Caco-2 (cell line): ENCODE measurements around the gene SIRPA. TPM values are rescaled to one million over a fixed set of nuclear protein-coding genes. Genes with fewer than 3 reads are reported as not detected.

Experiments used
- BruUV-seq: library from RNA; stranded (reverse); fragments of 400-500 nt; replicated peaks from 2 replicates; lab custom pipeline; 2021; lab: Mats Ljungman, UMichigan
- CTCF ChIA-PET: fragments of 300-600 bp; sonication (Branson Sonifier 250); formaldehyde crosslinking; loops from one replicate; lab custom pipeline; 2022; ENCODE audit warnings: antibody characterized with exemption; lab: Charles Lee
- POLR2A ChIA-PET: fragments of 300-600 bp; sonication (Branson Sonifier 250); formaldehyde crosslinking; loops from one replicate; lab custom pipeline; 2022; ENCODE audit warnings: antibody characterized with exemption; lab: Charles Lee
- DNase-seq, 2 experiments: peaks; one replicate each; pipeline versions ENCODE4 v3.0.0 to v3.0.0-alpha.2; 2020 to 2022
- H3K27me3 ChIP-seq: replicated peaks from 2 replicates; pipeline ENCODE4 v1.6.0; 2011; ENCODE audit warnings: low read length; ENCODE audit not compliant: control insufficient read depth, insufficient read depth
- H3K36me3 ChIP-seq: 2 replicates; pipeline ENCODE4 v1.5.1; 2011; ENCODE audit warnings: low read length; ENCODE audit not compliant: control insufficient read depth, insufficient read depth
- H3K4me1 ChIP-seq: fragments of 250-450 bp; sonication (Bioruptor Pico); 2 replicates; pipeline ENCODE4 v1.5.1; 2020; ENCODE audit warnings: mild to moderate bottlenecking
- H3K4me3 ChIP-seq: 2 replicates; pipeline ENCODE4 v1.5.1; 2011; ENCODE audit warnings: low read depth, mild to moderate bottlenecking, control low read depth, low read length
- H3K9me3 ChIP-seq: fragments of 250-450 bp; sonication (Bioruptor Pico); 2 replicates; pipeline ENCODE4 v1.5.1; 2020; ENCODE audit warnings: mild to moderate bottlenecking, moderate library complexity
- H3K27ac Mint-ChIP-seq: one replicate; pipeline ENCODE4 v1.8.0; 2022; ENCODE audit warnings: mixed read lengths; ENCODE audit not compliant: unreplicated experiment
- H3K27me3 Mint-ChIP-seq: one replicate; pipeline ENCODE4 v1.8.0; 2022; ENCODE audit warnings: mixed read lengths; ENCODE audit not compliant: insufficient read depth, unreplicated experiment
- H3K36me3 Mint-ChIP-seq: one replicate; pipeline ENCODE4 v1.8.0; 2022; ENCODE audit warnings: mild to moderate bottlenecking, mixed read lengths; ENCODE audit not compliant: insufficient read depth, unreplicated experiment
- H3K4me1 Mint-ChIP-seq: one replicate; pipeline ENCODE4 v1.8.0; 2022; ENCODE audit warnings: low read depth, mixed read lengths; ENCODE audit not compliant: unreplicated experiment
- H3K4me3 Mint-ChIP-seq: one replicate; pipeline ENCODE4 v1.8.0; 2022; ENCODE audit warnings: mild to moderate bottlenecking, moderate library complexity, mixed read lengths; ENCODE audit not compliant: unreplicated experiment
- H3K9me3 Mint-ChIP-seq: one replicate; pipeline ENCODE4 v1.8.0; 2022; ENCODE audit warnings: mixed read lengths; ENCODE audit not compliant: unreplicated experiment
- intact Hi-C: fragments of 100-400 bp; cut with micrococcal nuclease; formaldehyde crosslinking; loops from one replicate; pipeline ENCODE4 v1.10.0; 2022; ENCODE audit not compliant: unreplicated experiment
- total RNA-seq: library from RNA; stranded (reverse); gene quantifications from 2 replicates; pipeline ENCODE4 v1.2.3, GENCODE V29; 2022
- TF ChIP-seq, protein P1 (sequence below), 2 experiments: fragments of 200-600 bp in 1 of 2; IDR thresholded peaks; 1 replicate in 1 of 2; 2 replicates in 1 of 2; pipeline versions ENCODE4 v1.5.1 to v1.8.0; 2011 to 2022; ENCODE audit warnings: antibody characterized with exemption in 1 of 2, control low read depth in 1 of 2, inconsistent platforms in 1 of 2, low read depth in 1 of 2, low read length in 1 of 2, mild to moderate bottlenecking in 1 of 2, moderate library complexity in 1 of 2; ENCODE audit not compliant: insufficient read depth in 1 of 2, severe bottlenecking in 1 of 2, unreplicated experiment in 1 of 2

The SIRPA gene
- total RNA-seq, 1 experiment from 2014 or later: 33.3 TPM

DNA sequence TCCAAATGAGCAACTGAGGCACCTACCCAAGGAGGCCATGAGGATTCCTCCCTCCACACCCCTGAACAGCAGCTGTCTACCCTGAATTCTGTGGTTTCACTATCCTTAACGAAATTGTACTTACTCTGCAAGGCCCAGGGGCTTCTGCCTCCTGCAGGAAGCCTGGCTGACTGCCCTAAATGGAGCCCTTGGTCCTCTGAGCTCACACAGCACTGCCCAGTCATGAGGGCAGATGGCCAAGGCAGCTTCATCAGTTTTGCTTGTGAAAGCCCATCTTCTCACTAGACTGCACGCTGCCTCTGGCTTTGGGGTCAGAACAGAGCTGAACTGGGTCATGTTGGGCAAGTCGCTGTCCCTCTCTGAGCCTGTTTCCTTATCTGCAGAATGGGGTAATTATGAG lies 26.4 kb upstream of the SIRPA start:
- no TSS peak for BruUV-seq
- TF ChIP-seq, protein P1, sequence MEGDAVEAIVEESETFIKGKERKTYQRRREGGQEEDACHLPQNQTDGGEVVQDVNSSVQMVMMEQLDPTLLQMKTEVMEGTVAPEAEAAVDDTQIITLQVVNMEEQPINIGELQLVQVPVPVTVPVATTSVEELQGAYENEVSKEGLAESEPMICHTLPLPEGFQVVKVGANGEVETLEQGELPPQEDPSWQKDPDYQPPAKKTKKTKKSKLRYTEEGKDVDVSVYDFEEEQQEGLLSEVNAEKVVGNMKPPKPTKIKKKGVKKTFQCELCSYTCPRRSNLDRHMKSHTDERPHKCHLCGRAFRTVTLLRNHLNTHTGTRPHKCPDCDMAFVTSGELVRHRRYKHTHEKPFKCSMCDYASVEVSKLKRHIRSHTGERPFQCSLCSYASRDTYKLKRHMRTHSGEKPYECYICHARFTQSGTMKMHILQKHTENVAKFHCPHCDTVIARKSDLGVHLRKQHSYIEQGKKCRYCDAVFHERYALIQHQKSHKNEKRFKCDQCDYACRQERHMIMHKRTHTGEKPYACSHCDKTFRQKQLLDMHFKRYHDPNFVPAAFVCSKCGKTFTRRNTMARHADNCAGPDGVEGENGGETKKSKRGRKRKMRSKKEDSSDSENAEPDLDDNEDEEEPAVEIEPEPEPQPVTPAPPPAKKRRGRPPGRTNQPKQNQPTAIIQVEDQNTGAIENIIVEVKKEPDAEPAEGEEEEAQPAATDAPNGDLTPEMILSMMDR (IDR thresholded peaks at IDR 0.05; ENCODE audit: insufficient read depth in 1 of 2, low read depth in 1 of 2, low read length in 1 of 2, severe bottlenecking in 1 of 2, unreplicated experiment in 1 of 2): no peak

DNA sequence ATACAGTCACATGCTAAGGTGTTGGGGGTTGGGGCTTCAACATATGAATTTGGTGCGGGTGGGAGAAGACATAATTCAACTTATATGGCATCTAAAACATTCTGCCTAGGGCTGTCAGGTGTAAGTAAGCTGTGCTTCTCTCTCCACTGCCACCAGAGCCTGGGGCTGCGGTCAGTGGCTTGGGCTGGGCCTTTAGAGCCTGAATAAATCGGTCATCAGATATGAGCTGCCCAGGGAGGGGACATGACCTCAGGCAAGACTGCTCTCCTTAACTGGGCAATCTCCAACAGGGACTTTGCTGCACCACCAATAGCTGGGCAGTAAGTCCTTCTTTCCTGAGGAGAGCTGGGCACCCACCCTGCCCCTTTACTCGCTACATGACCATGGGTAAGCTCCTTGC lies 24.9 kb upstream of the SIRPA start:
- Histone ChIP-seq H3K4me3 (no peak overlapping the region), H3K27me3 (no peaks in the 10 kb centered on the region), H3K4me1 (peaks cover 44% of the 10 kb centered on the region), H3K9me3 (no peaks in the 10 kb centered on the region), H3K36me3 (no peaks in the 10 kb centered on the region)
- no peaks in the 10 kb centered on the region for H3K36me3 Mint-ChIP-seq
- H3K4me3 Mint-ChIP-seq: no peak overlapping the region
- ChIA-PET CTCF (no interaction called here), POLR2A (no interaction called here)
- H3K27ac Mint-ChIP-seq: no peak overlapping the region
- H3K9me3 Mint-ChIP-seq: no peaks in the 10 kb centered on the region
- H3K4me1 Mint-ChIP-seq: peaks cover 29% of the 10 kb centered on the region
- intact Hi-C loops: loop anchor here (5.0 kb wide), 1 partner anchor 68 kb away; no protein-coding TSS in a partner anchor
- no peaks in the 10 kb centered on the region for H3K27me3 Mint-ChIP-seq
- TF ChIP-seq, protein P1 (IDR thresholded peaks at IDR 0.05; ENCODE audit: insufficient read depth in 1 of 2, low read depth in 1 of 2, low read length in 1 of 2, severe bottlenecking in 1 of 2, unreplicated experiment in 1 of 2): no peak
- no peak for DNase-seq
- BruUV-seq: no TSS peak

More for the DNA sequence above, 26.4 kb upstream of the SIRPA start:
- no peaks in the 10 kb centered on the region for H3K36me3 ChIP-seq
- H3K4me3 Mint-ChIP-seq: no peak overlapping the region
- H3K9me3 ChIP-seq: no peaks in the 10 kb centered on the region
- CTCF ChIA-PET: interaction anchor here (0.7 kb wide), 1 partner anchor 14 kb away, joined by 4 read pairs; no protein-coding TSS in a partner anchor
- POLR2A ChIA-PET: no interaction called here
- H3K36me3 Mint-ChIP-seq: no peaks in the 10 kb centered on the region
- DNase-seq: no peak
- intact Hi-C loops: no loop called here
- no peak overlapping the region for H3K27ac Mint-ChIP-seq
- no peaks in the 10 kb centered on the region for H3K27me3 Mint-ChIP-seq
- peaks cover 14% of the 10 kb centered on the region for H3K4me1 Mint-ChIP-seq
- H3K9me3 Mint-ChIP-seq: no peaks in the 10 kb centered on the region
- H3K27me3 ChIP-seq: no peaks in the 10 kb centered on the region
- H3K4me3 ChIP-seq: no peak overlapping the region
- H3K4me1 ChIP-seq: peaks cover 29% of the 10 kb centered on the region

GRCh38 chr20:1870792-1871550 lies 24.2 kb upstream of the SIRPA start:
- Mint-ChIP-seq H3K27me3 (no peaks in the 10 kb centered on the region), H3K27ac (no peak overlapping the region), H3K9me3 (no peaks in the 10 kb centered on the region), H3K4me1 (peaks cover 34% of the 10 kb centered on the region), H3K36me3 (peaks cover 3% of the 10 kb centered on the region), H3K4me3 (no peak overlapping the region)
- POLR2A ChIA-PET: no interaction called here
- TF ChIP-seq, protein P1 (IDR thresholded peaks at IDR 0.05; ENCODE audit: insufficient read depth in 1 of 2, low read depth in 1 of 2, low read length in 1 of 2, severe bottlenecking in 1 of 2, unreplicated experiment in 1 of 2): no peak
- peak in 1 of 2 experiments; percentile 32 for DNase-seq
- no TSS peak for BruUV-seq
- H3K27me3 ChIP-seq: no peaks in the 10 kb centered on the region
- H3K4me1 ChIP-seq: peaks cover 50% of the 10 kb centered on the region
- intact Hi-C loops: loop anchor here (5.0 kb wide), 1 partner anchor 69 kb away; no protein-coding TSS in a partner anchor
- H3K4me3 ChIP-seq: no peak overlapping the region
- H3K9me3 ChIP-seq: no peaks in the 10 kb centered on the region
- CTCF ChIA-PET: no interaction called here
- H3K36me3 ChIP-seq: no peaks in the 10 kb centered on the region
